ENCODE data around the gene CBY1.

The CBY1 gene

GRCh38 chr22:38645430-38645829, 11.0 kb upstream of the CBY1 start:
- FAIRE-seq (no peak), DNase-seq (ENCODE audit: insufficient read length, low spot score) (no peak)

GRCh38 chr22:38649841-38650522, 6.5 kb upstream of the CBY1 start:
- no peak for DNase-seq (ENCODE audit: insufficient read length, low spot score)
- FAIRE-seq = no peak

- DNase-seq (ENCODE audit: insufficient read length, low spot score) = no peak
- FAIRE-seq = no peak
These were observed 3.6 kb upstream of the CBY1 start for GRCh38 chr22:38652859-38653258.

DNA sequence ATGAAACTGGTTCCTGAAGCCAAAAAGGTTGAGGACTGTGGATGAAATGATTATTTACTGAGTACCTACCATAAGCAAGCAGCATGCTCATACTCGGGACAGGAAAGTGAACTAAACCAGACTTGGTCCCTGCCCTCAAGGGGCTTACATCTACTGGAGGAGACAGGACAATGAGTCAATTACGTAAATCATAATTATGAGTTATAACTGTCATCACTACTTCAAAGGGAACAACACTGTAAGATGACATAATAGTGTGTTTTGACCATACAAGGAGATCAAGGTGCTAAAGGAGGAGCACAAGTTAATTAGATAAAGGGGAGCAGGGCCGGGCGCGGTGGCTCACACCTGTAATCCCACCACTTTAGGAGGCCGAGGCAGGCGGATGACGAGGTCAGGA, 2.7 kb upstream of the CBY1 start:
- no peak for FAIRE-seq
- no peak for DNase-seq (ENCODE audit: insufficient read length, low spot score)

- FAIRE-seq (no peak), DNase-seq (ENCODE audit: insufficient read length, low spot score) (no peak)
These were observed 751 bp upstream of the CBY1 start for GRCh38 chr22:38655519-38656255.

DNA sequence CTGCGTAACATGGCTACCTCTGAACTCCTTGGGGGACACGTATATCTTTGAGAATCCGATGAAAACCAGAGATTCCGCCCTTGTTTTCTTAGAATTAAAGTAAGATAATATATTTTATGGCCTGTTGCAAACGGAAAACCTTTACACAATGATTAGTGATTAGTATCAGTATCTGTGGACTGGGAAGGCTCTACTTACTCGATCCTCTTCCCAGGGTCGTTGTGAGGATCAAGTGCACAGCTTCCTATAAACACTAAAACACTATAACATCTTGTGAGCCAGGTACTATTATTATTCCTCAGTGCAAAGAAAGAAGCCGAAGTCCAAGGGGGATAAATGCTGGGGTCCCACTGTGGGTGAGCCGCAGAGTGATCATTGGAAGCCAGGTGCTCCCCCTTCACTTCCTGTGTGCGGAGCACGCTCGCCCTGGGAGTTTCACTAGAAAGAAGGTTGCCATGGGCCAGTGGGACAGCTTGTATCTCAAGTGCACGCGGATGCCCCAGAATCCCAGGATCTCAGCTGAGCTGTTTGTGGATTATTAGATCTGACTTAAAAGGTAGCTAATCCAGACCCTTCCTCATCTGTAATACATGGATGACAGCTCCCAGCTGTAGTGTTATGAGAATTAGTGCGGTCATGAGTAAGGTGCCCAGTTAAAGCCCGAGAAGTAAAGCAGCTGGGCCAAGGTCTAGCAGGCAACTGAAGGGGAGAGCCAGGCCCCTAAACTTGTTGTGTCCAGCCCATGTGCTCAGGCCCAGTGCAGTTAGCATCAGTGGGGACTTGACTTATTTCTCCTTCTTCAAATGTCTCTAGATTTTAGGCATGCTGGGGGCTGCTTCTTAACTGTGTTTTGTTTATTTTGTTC, 839 bp downstream of the CBY1 start:
- FAIRE-seq = no peak
- DNase-seq (ENCODE audit: insufficient read length, low spot score) = peak; percentile 27

- no peak for FAIRE-seq
- DNase-seq (ENCODE audit: insufficient read length, low spot score) = no peak
These were observed 18.4 kb downstream of the CBY1 start for GRCh38 chr22:38674888-38675287.

GRCh38 chr22:38675833-38676232, 19.4 kb downstream of the CBY1 start:
- DNase-seq (ENCODE audit: insufficient read length, low spot score) (no peak), FAIRE-seq (no peak)

DNA sequence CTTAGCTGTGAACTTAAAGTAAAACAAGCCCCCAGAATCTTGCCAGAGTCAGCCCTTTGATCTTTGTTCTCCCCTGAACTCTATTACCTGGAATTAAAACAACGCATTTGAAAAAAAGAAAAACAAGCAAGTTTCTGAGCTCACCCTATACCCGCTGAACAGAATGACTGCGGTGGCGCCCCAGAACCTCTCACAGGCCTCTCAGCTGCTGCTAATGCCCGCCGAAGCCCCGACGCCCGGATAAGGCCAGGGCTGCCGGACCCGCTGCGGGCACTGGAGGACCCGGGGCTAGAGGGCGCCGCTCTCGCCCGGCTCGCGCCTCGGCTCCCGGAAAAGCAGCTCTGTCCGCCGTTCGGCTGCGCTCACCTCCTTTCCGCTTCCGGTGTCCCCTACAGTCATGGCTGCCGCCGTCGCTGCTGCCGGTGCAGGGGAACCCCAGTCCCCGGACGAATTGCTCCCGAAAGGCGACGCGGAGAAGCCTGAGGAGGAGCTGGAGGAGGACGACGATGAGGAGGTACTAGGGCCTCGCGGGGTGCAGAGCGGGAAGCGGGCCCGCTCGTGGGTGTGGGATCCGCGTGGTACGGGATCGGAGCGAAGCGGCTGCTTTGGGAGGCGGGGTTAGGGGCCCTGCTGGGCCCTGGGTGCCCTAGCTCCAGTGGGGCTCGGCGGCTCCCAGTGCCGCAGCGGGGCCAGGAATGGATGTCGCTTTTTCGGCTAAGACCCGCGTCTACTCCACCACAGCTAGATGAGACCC, 25.3 kb downstream of the CBY1 start, which contains the start of gene TOMM22:
Gene TOMM22 (plus strand): TSS at position 376 of the 754 bp plus-strand sequence. CDS start 22 bp downstream, at position 398.
- FAIRE-seq = no peak
- DNase-seq (ENCODE audit: insufficient read length, low spot score) = peak; percentile 81

- DNase-seq (ENCODE audit: insufficient read length, low spot score) (no peak), FAIRE-seq (no peak)
These were observed 28.5 kb downstream of the CBY1 start for GRCh38 chr22:38684895-38685294.

DNA sequence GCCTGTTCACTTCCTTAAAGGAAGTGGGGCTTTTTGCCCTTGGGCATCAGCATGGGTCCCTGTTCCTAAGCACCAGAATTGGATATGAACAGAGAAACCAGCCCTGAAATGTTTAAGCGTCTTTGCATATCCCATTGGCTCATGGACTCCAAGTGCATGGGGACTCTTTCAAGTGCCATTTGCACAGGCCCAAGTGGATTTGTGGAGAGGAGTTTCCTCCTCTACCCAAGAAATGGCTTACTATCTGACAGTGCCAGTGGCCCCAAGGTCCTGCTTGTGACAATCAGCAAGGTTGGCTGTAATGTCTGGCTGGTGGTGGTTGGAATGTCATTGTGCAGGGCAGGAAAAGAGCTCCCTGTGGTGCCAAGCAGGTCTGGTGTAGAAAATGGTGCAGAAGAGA, 29.3 kb downstream of the CBY1 start:
- no peak for DNase-seq (ENCODE audit: insufficient read length, low spot score)
- no peak for FAIRE-seq

- DNase-seq (ENCODE audit: insufficient read length, low spot score) = no peak
- FAIRE-seq = no peak
These were observed 33.2 kb downstream of the CBY1 start for GRCh38 chr22:38689651-38690050.

DNA sequence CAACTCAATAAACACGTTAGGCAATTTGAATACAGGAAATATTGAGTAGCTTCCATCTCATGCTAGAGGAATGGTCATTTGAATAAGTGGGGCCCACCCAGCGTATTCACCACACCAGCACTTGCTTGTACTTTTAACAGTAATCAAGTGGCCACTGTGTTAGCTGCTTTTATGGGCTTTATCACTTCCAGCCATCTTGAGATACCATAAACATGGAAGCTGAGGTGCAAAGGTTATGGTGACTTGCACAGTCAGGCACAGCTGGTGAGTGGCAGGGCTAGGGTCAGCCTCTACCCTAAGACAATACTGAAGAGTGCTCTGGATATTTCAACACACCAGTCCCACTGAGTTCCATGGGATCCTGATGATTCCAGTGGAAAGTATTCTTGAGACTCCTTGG, 37.6 kb downstream of the CBY1 start:
- DNase-seq (ENCODE audit: insufficient read length, low spot score) (no peak), FAIRE-seq (no peak)

- DNase-seq (ENCODE audit: insufficient read length, low spot score) (no peak), FAIRE-seq (no peak)
These were observed 38.5 kb downstream of the CBY1 start for GRCh38 chr22:38694940-38695339.

DNA sequence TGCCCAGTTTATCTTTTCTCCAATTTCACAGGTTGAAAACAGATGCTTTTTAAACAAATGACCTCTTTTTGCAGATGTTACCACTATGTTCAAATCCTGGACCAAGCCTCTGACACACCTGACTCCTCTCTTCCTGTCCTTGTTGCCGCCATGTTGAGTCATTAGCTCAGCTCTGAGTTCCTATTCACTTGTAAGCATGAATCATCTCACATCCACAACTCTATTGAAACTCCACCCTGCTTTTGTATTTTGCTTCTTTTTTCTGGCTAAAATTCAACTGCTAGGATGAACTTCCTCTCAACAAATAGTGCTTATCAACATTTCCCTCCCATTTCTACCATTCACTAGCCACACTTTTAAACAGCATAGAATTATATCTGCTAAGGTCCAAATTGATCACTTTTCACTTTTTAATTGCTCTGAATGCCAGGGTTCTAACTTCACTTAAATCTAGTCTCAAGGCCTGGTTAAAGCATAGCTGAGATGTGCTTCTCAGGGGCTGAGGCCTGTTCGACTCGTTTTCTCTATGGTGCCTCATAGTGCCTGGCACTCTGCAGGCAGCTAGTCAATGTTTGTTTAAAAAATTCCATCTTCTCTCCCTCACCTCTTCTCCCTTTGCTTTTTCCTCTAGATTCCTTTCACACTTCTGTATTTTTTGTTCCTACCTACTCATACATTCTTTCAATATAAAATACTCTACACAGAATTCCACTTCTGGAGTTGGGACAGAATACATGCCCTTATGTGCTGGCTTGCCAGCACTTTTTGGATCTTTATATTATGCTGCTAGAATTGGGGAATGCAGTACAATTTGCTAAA, 40.4 kb downstream of the CBY1 start:
- no peak for FAIRE-seq
- no peak for DNase-seq (ENCODE audit: insufficient read length, low spot score)

DNA sequence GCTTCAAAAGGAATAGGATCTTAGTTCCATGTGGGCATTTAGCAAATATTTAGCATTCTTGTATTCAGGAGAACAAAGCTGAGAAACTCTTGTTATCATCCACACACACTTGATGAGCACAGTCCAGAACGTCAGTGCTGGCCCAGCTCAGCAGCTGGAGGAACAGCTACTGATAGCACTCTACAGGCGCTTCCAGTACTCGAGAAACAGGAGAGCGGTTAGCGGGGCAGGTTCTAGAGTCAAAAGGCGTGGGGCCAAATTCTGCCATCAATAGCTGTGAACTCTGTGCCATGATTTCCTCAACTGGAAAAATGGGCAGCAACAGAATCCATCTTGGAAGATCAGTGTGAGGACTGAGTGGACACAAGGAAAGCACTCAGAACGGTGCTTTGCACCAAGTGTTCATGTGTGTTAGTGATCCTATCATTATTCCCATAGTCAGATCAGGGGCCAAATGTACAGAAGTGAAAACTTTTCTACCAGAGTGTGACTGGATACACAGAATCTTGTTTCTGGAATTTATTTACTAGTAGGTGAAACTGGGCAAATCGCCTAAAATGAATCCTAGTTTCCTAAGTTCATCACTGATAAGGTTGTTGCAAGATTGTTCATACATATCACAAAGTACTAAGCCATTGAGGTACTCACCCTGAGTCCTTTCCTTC, 41.1 kb downstream of the CBY1 start:
- no peak for DNase-seq (ENCODE audit: insufficient read length, low spot score)
- FAIRE-seq = no peak

DNA sequence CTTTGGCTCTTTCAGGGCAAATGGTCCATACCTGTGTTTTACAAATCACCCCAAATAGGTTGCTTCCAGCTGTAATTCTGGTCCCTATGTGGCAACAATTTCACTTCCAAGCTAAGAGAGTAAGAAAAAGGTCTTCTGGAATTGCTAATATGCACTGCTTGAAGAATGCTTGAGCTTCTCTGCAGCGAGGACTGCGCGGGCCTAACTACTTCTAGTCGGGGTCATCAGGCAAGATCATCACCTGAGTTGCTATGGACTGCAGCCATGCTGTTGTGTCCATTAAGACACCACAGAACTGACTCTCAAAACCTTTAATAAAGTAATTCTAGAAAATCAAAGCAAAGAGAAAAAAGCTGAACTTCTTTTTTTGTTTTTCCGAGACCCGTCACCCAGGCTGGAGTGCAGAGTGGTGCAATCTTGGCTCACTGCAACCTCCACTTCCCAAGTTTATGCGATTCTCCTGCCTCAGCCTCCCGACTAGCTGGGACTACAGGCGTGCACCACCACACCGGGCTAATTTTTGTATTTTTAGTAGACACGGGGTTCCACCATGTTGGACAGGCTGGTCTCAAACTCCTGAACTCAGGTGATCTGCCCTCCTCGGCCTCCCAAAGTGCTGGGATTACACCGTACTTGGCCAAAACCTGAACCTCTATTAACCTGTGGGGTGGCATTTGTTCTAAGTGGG, 42.1 kb downstream of the CBY1 start:
- no peak for FAIRE-seq
- no peak for DNase-seq (ENCODE audit: insufficient read length, low spot score)

- DNase-seq (ENCODE audit: insufficient read length, low spot score) (no peak), FAIRE-seq (no peak)
These were observed 42.7 kb downstream of the CBY1 start for GRCh38 chr22:38699143-38699542.

DNA sequence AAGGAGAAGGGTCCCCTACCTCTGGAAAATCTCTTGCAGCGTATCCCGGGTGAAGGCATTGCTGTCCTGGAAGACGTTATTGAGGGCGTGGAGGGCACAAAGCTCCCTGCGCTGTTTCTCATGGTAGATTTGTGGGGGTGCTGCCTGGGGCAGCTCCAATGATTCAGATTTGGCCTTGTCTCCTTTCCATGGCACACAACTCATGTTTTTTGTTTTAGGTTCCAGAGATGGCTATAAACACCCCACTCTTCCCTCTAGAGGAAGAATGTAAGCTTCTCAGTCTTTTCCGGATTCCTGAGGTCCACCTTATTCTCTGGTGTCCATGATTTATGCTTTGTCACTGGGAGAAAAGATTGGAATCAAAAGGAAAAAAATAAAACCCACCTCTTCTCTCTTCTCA, 43.3 kb downstream of the CBY1 start:
- no peak for DNase-seq (ENCODE audit: insufficient read length, low spot score)
- no peak for FAIRE-seq

Data from HTR-8/SVneo (cell line).